ENCODE data around the gene DHRSX.

The DHRSX gene

DNA sequence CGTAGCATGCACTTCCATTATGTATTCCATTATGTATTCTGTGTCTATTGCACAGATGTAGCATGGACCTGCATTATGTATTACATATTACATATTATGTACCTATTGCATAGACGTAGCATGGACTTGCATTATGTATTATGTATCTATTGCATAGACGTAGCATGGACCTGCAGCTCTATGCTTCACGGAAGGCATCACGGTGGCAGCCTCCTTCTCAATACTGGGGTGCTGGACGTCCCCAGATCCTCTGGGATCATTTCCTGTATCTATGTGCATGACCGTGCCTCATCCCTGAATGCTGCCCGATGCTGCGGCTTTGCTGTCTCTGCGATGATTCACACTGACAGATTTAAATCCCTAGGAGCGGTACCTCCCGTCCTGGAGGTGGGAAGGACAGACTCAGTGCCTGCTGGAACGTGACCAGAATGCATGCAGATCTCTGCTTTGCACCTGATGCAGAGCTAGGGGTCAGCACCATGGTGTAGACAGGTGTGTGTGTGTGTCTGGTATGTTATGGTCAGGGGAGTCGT lies 317.5 kb downstream of the DHRSX start:
- H3K27me3 ChIP-seq (replicated peaks; ENCODE audit: control insufficient read depth, insufficient read depth, low read length), result no peaks in the 10 kb centered on the region
- TF ChIP-seq, protein P1, sequence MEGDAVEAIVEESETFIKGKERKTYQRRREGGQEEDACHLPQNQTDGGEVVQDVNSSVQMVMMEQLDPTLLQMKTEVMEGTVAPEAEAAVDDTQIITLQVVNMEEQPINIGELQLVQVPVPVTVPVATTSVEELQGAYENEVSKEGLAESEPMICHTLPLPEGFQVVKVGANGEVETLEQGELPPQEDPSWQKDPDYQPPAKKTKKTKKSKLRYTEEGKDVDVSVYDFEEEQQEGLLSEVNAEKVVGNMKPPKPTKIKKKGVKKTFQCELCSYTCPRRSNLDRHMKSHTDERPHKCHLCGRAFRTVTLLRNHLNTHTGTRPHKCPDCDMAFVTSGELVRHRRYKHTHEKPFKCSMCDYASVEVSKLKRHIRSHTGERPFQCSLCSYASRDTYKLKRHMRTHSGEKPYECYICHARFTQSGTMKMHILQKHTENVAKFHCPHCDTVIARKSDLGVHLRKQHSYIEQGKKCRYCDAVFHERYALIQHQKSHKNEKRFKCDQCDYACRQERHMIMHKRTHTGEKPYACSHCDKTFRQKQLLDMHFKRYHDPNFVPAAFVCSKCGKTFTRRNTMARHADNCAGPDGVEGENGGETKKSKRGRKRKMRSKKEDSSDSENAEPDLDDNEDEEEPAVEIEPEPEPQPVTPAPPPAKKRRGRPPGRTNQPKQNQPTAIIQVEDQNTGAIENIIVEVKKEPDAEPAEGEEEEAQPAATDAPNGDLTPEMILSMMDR (IDR thresholded peaks at IDR 0.05; ENCODE audit: insufficient read depth, low read length, poor library complexity, severe bottlenecking), result no peak
- H3K4me3 ChIP-seq (replicated peaks; ENCODE audit: low read depth, low read length), result no peak overlapping the region

GRCh38 chrX:2177541-2177940 lies 323.2 kb downstream of the DHRSX start:
- Histone ChIP-seq H3K4me3 (replicated peaks; ENCODE audit: low read depth, low read length) (no peak overlapping the region), H3K36me3 (ENCODE audit: control insufficient read depth, insufficient read depth, low read length) (no peaks in the 10 kb centered on the region), H3K27me3 (replicated peaks; ENCODE audit: control insufficient read depth, insufficient read depth, low read length) (no peaks in the 10 kb centered on the region)
- DNase-seq (ENCODE audit: extremely low read depth, insufficient read length), result no peak
- TF ChIP-seq, protein P1 (IDR thresholded peaks at IDR 0.05; ENCODE audit: insufficient read depth, low read length, poor library complexity, severe bottlenecking), result no peak

More for the DNA sequence above, 317.5 kb downstream of the DHRSX start:
- DNase-seq (ENCODE audit: extremely low read depth, insufficient read length), result no peak
- H3K36me3 ChIP-seq (ENCODE audit: control insufficient read depth, insufficient read depth, low read length), result no peaks in the 10 kb centered on the region

DNA sequence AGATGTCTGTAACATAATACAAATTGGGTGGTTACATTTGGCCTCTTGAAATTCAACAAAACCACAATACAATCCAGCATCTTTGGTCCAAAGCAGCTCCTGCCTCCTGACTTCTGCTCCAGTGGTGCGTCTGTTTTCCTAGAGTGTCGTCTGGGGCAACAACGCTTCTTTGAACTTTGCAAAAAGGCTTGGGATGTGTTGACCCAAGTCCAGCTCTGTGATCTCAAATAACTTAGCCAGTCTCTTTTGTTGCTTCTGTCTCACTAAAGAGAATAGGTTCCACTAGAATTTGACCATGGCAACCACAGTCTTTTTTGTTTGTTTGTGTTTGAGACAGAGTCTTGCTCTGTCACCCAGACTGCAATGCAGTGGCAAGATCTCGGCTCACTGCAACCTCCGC lies 324.0 kb downstream of the DHRSX start:
- DNase-seq (ENCODE audit: extremely low read depth, insufficient read length), result no peak
- TF ChIP-seq, protein P1 (IDR thresholded peaks at IDR 0.05; ENCODE audit: insufficient read depth, low read length, poor library complexity, severe bottlenecking), result no peak
- H3K27me3 ChIP-seq (replicated peaks; ENCODE audit: control insufficient read depth, insufficient read depth, low read length), result no peaks in the 10 kb centered on the region

DNA sequence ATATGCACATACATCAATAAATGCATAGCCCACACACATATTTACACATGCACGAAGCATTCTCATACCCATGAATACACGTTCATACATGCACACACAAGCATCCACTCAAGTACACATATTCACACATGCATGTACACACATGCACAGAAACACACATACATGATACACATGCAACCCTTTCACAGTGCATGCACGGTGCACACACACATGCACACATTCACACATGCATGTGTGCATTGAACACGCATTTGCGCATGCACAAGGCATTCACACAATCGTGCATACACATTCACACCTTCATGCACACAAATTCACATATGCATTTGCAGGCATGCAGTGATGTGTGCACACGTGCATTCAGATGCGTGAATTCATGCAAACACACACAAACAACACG lies 324.5 kb downstream of the DHRSX start:
- Histone ChIP-seq H3K4me3 (replicated peaks; ENCODE audit: low read depth, low read length) (no peak overlapping the region), H3K36me3 (ENCODE audit: control insufficient read depth, insufficient read depth, low read length) (no peaks in the 10 kb centered on the region), H3K27me3 (replicated peaks; ENCODE audit: control insufficient read depth, insufficient read depth, low read length) (no peaks in the 10 kb centered on the region)
- TF ChIP-seq, protein P1 (IDR thresholded peaks at IDR 0.05; ENCODE audit: insufficient read depth, low read length, poor library complexity, severe bottlenecking), result no peak
- no peak for DNase-seq (ENCODE audit: extremely low read depth, insufficient read length)

More for the DNA sequence above, 324.0 kb downstream of the DHRSX start:
- no peaks in the 10 kb centered on the region for H3K36me3 ChIP-seq (ENCODE audit: control insufficient read depth, insufficient read depth, low read length)
- H3K4me3 ChIP-seq (replicated peaks; ENCODE audit: low read depth, low read length), result no peak overlapping the region

DNA sequence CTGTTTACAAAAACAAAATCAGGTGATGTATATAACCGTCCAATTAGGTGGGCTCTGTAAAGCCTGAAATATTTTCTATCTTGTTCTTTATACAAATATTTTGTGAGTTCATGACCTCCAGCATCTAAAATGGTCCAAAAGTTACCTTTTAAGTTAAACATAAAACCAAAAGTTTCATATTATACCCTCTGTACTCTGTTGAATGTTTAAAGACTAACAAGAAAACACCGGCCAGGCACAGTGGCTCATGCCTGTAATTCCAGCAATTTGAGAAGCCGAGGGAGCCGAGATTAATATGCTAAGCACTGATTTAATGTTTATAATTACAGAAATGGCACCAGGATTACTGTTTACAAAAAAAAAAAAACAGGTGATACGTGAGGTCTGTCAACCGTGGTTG lies 328.4 kb downstream of the DHRSX start:
- no peak overlapping the region for H3K4me3 ChIP-seq (replicated peaks; ENCODE audit: low read depth, low read length)
- TF ChIP-seq, protein P1 (IDR thresholded peaks at IDR 0.05; ENCODE audit: insufficient read depth, low read length, poor library complexity, severe bottlenecking), result no peak

More for the DNA sequence above, 328.4 kb downstream of the DHRSX start:
- no peaks in the 10 kb centered on the region for H3K27me3 ChIP-seq (replicated peaks; ENCODE audit: control insufficient read depth, insufficient read depth, low read length)
- DNase-seq (ENCODE audit: extremely low read depth, insufficient read length), result no peak
- no peaks in the 10 kb centered on the region for H3K36me3 ChIP-seq (ENCODE audit: control insufficient read depth, insufficient read depth, low read length)
